Forelimb muscle (tissue), 1 donor: ENCODE data around the gene TMEM236. TPM values are rescaled to one million over a fixed set of nuclear protein-coding genes. Genes with fewer than 3 reads are reported as not detected.
"Not testable (repeated sequence)": the region's sequence is repeated elsewhere in the genome, so short reads cannot be mapped to it uniquely, and the experiment has no call there.

Experiments
- DNase-seq: peaks from one replicate; pipeline ENCODE4 v3.0.0-alpha.2; 2013; ENCODE audit warnings: low read depth
- polyA plus RNA-seq: library from polyadenylated mRNA; unstranded; fragments of 120-200 nt; gene quantifications from one replicate; pipeline ENCODE4 v1.2.1, GENCODE V29; 2013; ENCODE audit not compliant: insufficient read length

The TMEM236 gene
- polyA plus RNA-seq = 0.46 TPM

- DNase-seq = no peak
Observed at GRCh38 chr10:17751781-17752445, at the start of gene TMEM236. TMEM236 (plus strand) TSS chr10:17752201; CDS start chr10:17752296, 95 bp downstream.

GRCh38 chr10:17703706-17704105 is 48.3 kb upstream of the TMEM236 start:
- DNase-seq = no peak

GRCh38 chr10:17708821-17709220 is 43.2 kb upstream of the TMEM236 start:
- no peak for DNase-seq

- DNase-seq = no peak
Observed at GRCh38 chr10:17709492-17709891, 42.5 kb upstream of the TMEM236 start.

GRCh38 chr10:17710181-17710580 is 41.8 kb upstream of the TMEM236 start:
- DNase-seq = no peak

DNA sequence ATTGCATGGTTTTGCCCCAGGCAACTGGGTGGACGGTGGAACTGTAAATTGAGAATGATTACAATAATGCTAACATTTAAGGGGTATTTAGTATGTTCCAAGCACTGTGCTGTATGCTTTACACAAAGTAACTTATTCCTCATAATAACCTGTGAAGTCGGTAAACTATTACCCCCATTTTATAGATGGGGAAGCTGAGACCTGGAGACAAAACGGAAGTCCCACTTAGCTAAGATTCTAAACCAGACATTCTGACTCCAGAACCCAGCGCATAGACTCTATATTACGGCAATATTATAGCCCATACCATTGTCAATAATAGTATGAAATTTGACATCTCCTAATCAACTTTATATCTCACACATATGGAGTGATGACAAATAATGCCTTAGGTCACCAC is 39.9 kb upstream of the TMEM236 start:
- DNase-seq = no peak

- no peak for DNase-seq
Observed at GRCh38 chr10:17712717-17713471, 39.1 kb upstream of the TMEM236 start.

DNA sequence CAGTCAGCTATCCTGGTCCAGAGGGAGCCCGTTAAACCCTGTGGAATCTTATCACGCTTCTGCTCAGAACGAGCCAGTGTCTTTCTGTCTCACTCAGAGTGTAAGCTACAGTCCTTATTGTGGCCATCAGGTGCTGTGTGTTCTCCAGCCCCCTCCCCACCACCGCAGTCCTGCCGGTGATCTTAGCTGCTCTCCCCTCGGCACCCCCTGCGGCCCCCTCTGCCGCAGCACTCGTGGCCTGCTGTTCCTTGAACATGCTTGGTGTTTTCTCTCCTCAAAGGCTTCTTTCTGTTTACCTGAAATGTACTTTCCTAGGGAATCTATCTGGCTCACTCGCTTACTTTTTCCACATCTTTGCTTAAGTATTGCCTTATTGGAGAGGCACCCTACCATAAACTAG is 38.2 kb upstream of the TMEM236 start:
- no peak for DNase-seq

DNA sequence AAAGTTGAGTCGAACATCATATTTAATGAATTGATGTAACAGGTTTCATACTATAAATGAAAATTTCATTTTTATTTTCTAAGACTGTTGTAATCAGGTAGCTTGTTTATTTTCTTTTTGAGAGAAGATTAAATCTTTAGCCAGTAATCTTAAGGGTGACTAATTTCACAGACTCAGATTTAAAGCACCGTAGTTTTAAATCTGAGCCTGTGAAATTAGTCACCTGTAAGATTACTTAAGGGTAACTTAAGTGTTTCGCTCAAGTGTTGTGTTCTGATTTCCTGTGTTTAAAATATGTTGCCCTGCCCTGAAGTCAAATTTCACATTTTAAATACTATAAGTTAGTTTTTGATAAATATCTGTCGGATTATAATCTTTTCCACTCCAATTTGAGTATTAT is 35.8 kb upstream of the TMEM236 start:
- no peak for DNase-seq

DNA sequence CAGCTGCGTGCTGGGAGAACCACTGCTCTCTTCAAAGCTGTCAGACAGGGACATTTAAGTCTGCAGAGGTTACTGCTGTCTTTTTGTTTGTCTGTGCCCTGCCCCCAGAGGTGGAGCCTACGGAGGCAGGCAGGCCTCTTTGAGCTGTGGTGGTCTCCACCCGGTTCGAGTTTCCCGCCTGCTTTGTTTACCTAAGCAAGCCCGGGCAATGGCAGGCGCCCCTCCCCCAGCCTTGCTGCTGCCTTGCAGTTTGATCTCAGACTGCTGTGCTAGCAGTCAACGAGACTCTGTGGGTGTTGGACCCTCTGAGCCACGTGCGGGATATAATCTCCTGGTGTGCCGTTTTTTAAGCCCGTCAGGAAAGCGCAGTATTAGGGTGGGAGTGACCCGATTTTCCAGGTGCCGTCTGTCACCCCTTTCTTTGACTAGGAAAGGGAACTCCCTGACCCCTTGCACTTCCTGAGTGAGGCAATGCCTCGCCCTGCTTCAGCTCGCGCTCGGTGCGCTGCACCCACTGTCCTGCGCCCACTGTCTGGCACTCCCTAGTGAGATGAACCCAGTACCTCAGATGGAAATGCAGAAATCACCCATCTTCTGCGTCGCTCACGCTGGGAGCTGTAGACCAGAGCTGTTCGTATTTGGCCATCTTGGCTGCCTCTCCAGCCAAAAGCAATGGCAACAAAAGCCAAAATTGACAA is 29.5 kb upstream of the TMEM236 start:
- DNase-seq = not testable (repeated sequence)

- DNase-seq = no peak
Observed at GRCh38 chr10:17725703-17726102, 26.3 kb upstream of the TMEM236 start.

GRCh38 chr10:17729630-17730029 is 22.4 kb upstream of the TMEM236 start:
- no peak for DNase-seq

GRCh38 chr10:17730667-17731066 is 21.3 kb upstream of the TMEM236 start:
- no peak for DNase-seq

DNA sequence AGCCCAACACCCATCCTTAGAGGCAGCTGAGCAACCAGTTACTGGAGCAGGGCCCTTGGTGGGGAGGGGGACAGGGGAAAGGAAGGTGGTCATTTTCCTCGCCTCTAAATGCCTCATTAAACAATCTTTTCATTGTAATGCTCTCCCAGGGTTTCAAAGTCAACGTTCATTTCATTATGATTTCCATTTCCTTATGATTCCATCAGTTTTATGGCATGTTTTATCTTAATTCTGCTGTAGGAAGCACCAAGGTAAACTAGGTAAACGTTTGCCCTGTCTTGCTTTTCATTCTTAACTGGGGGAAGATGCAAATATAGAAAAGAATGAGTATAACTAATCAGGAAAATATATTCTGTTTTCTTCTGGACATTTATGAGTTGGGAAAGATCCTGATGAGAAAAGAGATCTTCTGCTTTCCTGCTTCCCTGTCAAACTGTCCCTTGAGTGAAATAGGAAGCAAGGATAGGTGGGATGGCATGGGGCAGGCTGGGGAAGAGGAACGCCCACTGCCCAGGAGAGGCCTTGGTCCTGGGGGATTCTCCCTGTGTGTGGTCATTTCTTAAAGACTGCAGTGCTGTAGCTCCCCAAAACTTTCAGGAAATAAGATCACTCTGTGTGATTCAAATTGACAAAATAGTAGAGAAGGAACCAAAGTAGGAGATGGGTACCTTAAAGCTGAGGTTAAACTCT is 20.5 kb upstream of the TMEM236 start:
- DNase-seq = no peak

- no peak for DNase-seq
Observed at GRCh38 chr10:17733620-17734019, 18.4 kb upstream of the TMEM236 start.

DNA sequence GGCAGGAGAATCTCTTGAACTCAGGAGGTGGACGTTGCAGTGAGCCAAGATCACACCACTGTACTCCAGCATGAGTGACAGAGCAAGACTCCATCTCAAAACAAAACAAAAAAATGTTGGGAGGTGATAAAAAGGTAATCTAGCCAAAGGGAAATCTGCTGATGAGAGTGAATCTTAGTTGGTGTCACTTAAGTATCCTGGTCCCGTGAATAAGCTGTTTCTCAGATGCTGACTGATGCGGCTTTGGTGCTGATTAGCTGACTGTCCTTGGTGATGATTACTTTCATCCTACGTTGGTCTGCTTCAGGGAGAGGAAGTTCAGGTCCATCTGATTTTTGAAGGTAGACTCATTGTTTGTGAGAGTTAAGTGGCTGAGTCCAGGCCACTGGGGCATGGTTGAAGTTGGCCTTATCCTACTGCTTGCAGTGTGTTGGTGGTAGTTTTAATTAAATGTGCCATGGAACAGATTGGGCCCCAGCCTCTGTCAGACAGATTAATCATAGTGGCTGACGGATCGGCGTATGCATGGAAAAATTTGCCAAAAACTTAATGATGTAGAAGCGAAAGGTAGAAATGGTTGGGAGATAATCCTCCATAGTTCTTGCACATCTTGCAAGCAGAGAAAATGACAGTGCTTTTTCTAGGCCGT is 17.4 kb upstream of the TMEM236 start:
- DNase-seq = no peak

DNA sequence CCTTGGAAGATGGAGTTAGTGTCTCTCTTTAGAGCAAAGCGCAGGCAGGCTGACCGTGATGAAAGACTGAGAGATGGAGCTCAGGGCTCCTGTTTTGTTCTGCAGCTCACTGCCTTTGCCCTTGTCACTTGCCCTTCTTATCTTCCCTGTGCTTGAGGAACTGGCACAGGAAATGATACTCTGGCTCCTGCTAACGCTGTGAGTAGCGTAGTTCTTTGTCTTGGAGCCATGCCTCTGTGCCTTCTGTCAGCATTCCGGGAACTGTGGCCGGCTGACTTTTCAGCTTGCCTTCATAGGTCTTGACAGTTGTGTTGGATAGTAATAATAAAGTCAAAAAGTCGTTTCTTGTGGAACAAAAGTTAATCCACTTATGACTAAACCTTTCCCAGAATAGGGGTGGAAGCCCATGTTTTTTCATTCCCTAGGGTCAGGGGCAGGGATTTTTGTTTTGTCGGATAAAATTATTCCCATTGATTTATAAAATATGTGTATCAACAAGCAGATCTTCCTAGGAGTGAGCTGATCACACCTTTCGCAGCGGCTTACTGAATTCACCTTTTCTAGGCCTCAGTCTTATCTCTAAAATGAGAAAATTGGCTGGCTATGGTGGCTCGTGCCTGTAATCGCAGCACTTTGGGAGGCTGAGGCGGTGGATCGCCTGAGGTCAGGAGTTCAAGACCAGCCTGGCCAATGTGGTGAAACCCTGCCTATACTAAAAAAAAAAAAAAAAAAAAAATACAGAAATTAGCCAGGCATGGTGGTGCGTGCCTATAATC is 16.6 kb upstream of the TMEM236 start:
- DNase-seq = no peak

- DNase-seq = no peak
Observed at GRCh38 chr10:17736223-17736622, 15.8 kb upstream of the TMEM236 start.

- no peak for DNase-seq
Observed at GRCh38 chr10:17737027-17737965, 14.7 kb upstream of the TMEM236 start.

DNA sequence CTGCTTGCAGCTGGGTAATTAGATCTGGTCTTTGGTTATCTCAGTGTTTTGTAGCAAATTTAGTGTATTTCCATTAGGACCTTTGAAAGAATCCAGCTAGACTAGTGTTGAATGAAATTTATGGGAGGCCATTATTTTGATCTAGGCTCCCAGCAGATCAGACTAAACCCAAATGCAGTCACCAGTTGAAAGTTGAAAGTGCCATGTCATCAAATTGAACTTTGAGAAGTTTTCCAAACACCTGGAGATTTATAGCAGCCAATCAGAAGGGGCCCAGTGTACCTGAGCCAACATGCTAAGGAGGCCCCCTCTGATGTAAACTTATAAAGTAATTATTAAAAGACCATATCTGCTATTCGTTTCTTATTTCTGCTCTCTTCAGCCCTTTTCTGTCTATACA is 11.3 kb upstream of the TMEM236 start:
- DNase-seq = no peak
